Measurements from ENCODE around the gene ZFTA.

Gene ZFTA

GRCh38 chr11:63729326-63729725 lies 39.2 kb downstream of the ZFTA start:
- no peak for DNase-seq
- no peaks in the 10 kb centered on the region for H3K36me3 ChIP-seq (ENCODE audit: control insufficient read depth in 4 of 4, insufficient read depth in 4 of 4, low read length in 3 of 4)
- no peaks in the 10 kb centered on the region for H3K27me3 ChIP-seq (replicated peaks in 2 of 5; ENCODE audit: control insufficient read depth in 4 of 5, insufficient read depth in 5 of 5, low read length in 4 of 5)
- ChIA-PET POLR2A (interaction anchor here (0.7 kb wide), 1 partner anchor 17 kb away, joined by 3 read pairs; no protein-coding TSS in a partner anchor), CTCF (interaction anchor here (3.3 kb wide), 1 partner anchor 9 kb away, joined by 12 read pairs; no protein-coding TSS in a partner anchor)
- WGBS (ENCODE audit: insufficient coverage) = 100% methylated on average over 1 of the region's 3 CpGs
- no peaks in the 10 kb centered on the region for H3K9me3 ChIP-seq (ENCODE audit: control extremely low read depth in 1 of 5, control insufficient read depth in 4 of 5, insufficient read depth in 2 of 5, low read depth in 1 of 5, low read length in 4 of 5)
- no peak overlapping the region for H3K27ac ChIP-seq (ENCODE audit: insufficient read depth in 1 of 2, low read depth in 1 of 2, low read length in 2 of 2, poor library complexity in 1 of 2, severe bottlenecking in 2 of 2)
- H3K4me3 ChIP-seq (ENCODE audit: control insufficient read depth in 1 of 7, extremely low read depth in 1 of 7, insufficient read depth in 4 of 7, low read depth in 2 of 7, low read length in 6 of 7) = no peak overlapping the region
- peaks cover 0 to 6% (median 0%) of the 10 kb centered on the region in 4 experiments for H3K4me1 ChIP-seq (ENCODE audit: control extremely low read depth in 1 of 4, control insufficient read depth in 4 of 4, insufficient read depth in 4 of 4, low read length in 3 of 4)

DNA sequence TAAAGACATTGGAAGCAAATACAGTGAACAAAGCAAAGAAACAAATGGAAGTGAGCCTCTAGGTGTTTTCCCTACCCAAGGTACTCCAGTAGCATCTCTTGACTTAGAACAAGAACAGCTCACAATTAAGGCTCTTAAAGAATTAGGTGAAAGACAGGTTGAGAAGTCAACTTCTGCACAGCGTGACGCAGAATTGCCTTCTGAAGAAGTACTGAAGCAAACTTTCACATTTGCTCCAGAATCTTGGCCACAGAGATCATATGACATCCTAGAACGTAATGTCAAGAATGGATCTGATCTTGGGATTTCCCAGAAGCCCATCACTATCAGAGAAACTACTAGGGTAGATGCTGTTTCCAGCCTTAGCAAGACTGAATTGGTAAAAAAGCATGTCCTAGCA lies 48.0 kb downstream of the ZFTA start:
- no peak for DNase-seq
- Histone ChIP-seq H3K27me3 (replicated peaks in 2 of 5; ENCODE audit: control insufficient read depth in 4 of 5, insufficient read depth in 5 of 5, low read length in 4 of 5) (no peaks in the 10 kb centered on the region), H3K4me1 (ENCODE audit: control extremely low read depth in 1 of 4, control insufficient read depth in 4 of 4, insufficient read depth in 4 of 4, low read length in 3 of 4) (no peaks in the 10 kb centered on the region), H3K9me3 (ENCODE audit: control extremely low read depth in 1 of 5, control insufficient read depth in 4 of 5, insufficient read depth in 2 of 5, low read depth in 1 of 5, low read length in 4 of 5) (no peaks in the 10 kb centered on the region), H3K36me3 (ENCODE audit: control insufficient read depth in 4 of 4, insufficient read depth in 4 of 4, low read length in 3 of 4) (peaks cover 2 to 5% (median 3%) of the 10 kb centered on the region in 4 experiments), H3K27ac (ENCODE audit: insufficient read depth in 1 of 2, low read depth in 1 of 2, low read length in 2 of 2, poor library complexity in 1 of 2, severe bottlenecking in 2 of 2) (no peak overlapping the region), H3K4me3 (ENCODE audit: control insufficient read depth in 1 of 7, extremely low read depth in 1 of 7, insufficient read depth in 4 of 7, low read depth in 2 of 7, low read length in 6 of 7) (no peak overlapping the region)
- CTCF ChIA-PET = no interaction called here
- POLR2A ChIA-PET = no interaction called here
- WGBS (ENCODE audit: insufficient coverage) = 100% methylated on average over 3 of the region's 3 CpGs

- 100% methylated on average over 1 of the region's 2 CpGs for WGBS (ENCODE audit: insufficient coverage)
- no peaks in the 10 kb centered on the region for H3K4me1 ChIP-seq (ENCODE audit: control extremely low read depth in 1 of 4, control insufficient read depth in 4 of 4, insufficient read depth in 4 of 4, low read length in 3 of 4)
- H3K27me3 ChIP-seq (replicated peaks in 2 of 5; ENCODE audit: control insufficient read depth in 4 of 5, insufficient read depth in 5 of 5, low read length in 4 of 5) = no peaks in the 10 kb centered on the region
- ChIA-PET POLR2A (no interaction called here), CTCF (interaction anchor here (1.3 kb wide), 1 partner anchor 19 kb away, joined by 3 read pairs; no protein-coding TSS in a partner anchor)
- no peak overlapping the region for H3K27ac ChIP-seq (ENCODE audit: insufficient read depth in 1 of 2, low read depth in 1 of 2, low read length in 2 of 2, poor library complexity in 1 of 2, severe bottlenecking in 2 of 2)
- no peaks in the 10 kb centered on the region for H3K9me3 ChIP-seq (ENCODE audit: control extremely low read depth in 1 of 5, control insufficient read depth in 4 of 5, insufficient read depth in 2 of 5, low read depth in 1 of 5, low read length in 4 of 5)
- DNase-seq = no peak
- H3K36me3 ChIP-seq (ENCODE audit: control insufficient read depth in 4 of 4, insufficient read depth in 4 of 4, low read length in 3 of 4) = peaks cover 3 to 6% (median 4%) of the 10 kb centered on the region in 4 experiments
- no peak overlapping the region for H3K4me3 ChIP-seq (ENCODE audit: control insufficient read depth in 1 of 7, extremely low read depth in 1 of 7, insufficient read depth in 4 of 7, low read depth in 2 of 7, low read length in 6 of 7)
These were observed 48.6 kb downstream of the ZFTA start for GRCh38 chr11:63719987-63720386.

DNA sequence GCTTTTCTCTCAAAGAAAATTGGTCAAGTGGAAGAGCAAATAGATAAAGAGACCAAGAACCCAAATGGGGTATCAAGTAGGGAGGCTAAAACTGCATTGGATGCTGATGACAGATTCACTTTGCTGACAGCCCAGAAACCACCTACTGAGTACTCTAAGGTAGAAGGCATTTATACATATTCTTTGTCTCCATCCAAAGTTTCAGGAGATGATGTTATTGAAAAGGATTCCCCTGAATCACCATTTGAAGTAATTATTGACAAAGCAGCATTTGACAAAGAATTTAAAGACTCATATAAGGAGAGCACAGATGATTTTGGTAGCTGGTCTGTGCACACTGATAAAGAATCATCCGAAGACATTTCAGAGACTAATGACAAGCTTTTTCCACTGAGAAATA lies 49.6 kb downstream of the ZFTA start:
- 94% methylated on average over 1 of the region's 1 CpG for whole genome bisulfite sequencing (ENCODE audit: insufficient coverage)
- no peaks in the 10 kb centered on the region for H3K4me1 ChIP-seq (ENCODE audit: control extremely low read depth in 1 of 4, control insufficient read depth in 4 of 4, insufficient read depth in 4 of 4, low read length in 3 of 4)
- CTCF ChIA-PET = interaction anchor here (1.0 to 1.3 kb wide), 2 partner anchors 20 to 22 kb away, joined by 3 read pairs; no protein-coding TSS in a partner anchor

More for the DNA sequence above, 49.6 kb downstream of the ZFTA start:
- H3K36me3 ChIP-seq (ENCODE audit: control insufficient read depth in 4 of 4, insufficient read depth in 4 of 4, low read length in 3 of 4) = peaks cover 3 to 6% (median 4%) of the 10 kb centered on the region in 4 experiments
- H3K9me3 ChIP-seq (ENCODE audit: control extremely low read depth in 1 of 5, control insufficient read depth in 4 of 5, insufficient read depth in 2 of 5, low read depth in 1 of 5, low read length in 4 of 5) = no peaks in the 10 kb centered on the region
- POLR2A ChIA-PET = no interaction called here
- no peak for DNase-seq
- H3K27me3 ChIP-seq (replicated peaks in 2 of 5; ENCODE audit: control insufficient read depth in 4 of 5, insufficient read depth in 5 of 5, low read length in 4 of 5) = no peaks in the 10 kb centered on the region
- no peak overlapping the region for H3K4me3 ChIP-seq (ENCODE audit: control insufficient read depth in 1 of 7, extremely low read depth in 1 of 7, insufficient read depth in 4 of 7, low read depth in 2 of 7, low read length in 6 of 7)
- no peak overlapping the region for H3K27ac ChIP-seq (ENCODE audit: insufficient read depth in 1 of 2, low read depth in 1 of 2, low read length in 2 of 2, poor library complexity in 1 of 2, severe bottlenecking in 2 of 2)
